HCT116 (cell line): ENCODE results near the gene GNAO1. TPM values are rescaled to one million over a fixed set of nuclear protein-coding genes. Genes with fewer than 3 reads are reported as not detected.

Source experiments
- ATAC-seq: fragments of 200-7000 bp; cut with Tn5 transposase; 2 replicates; pipeline ENCODE4 v1.9.1; 2020; ENCODE audit warnings: mild to moderate bottlenecking, moderate library complexity
- BruUV-seq: library from RNA; stranded (reverse); fragments of 400-500 nt; replicated peaks from 2 replicates; lab custom pipeline; 2021; lab: Mats Ljungman, UMichigan
- CTCF ChIA-PET: fragments of 300-600 bp; sonication (Branson Sonifier 250); formaldehyde crosslinking; loops from one replicate; lab custom pipeline; 2021; ENCODE audit warnings: antibody characterized with exemption; lab: Charles Lee
- POLR2A ChIA-PET: fragments of 300-600, 350-600 bp; sonication (Branson Sonifier 250); formaldehyde crosslinking; loops from one replicate; lab custom pipeline; 2021; ENCODE audit warnings: antibody characterized with exemption; lab: Charles Lee
- RAD21 ChIA-PET, 2 experiments: fragments of 300-600 bp; sonication (Branson Sonifier 250); formaldehyde crosslinking; loops; one replicate each; lab custom pipeline; 2023; ENCODE audit warnings: low total read pairs in 2 of 2; ENCODE audit not compliant: uncharacterized antibody in 2 of 2, unreplicated experiment in 2 of 2, low non-redundant PET in 1 of 2; lab: Charles Lee
- DNase-seq: peaks from one replicate; pipeline ENCODE4 v3.0.0-alpha.2; 2010; ENCODE audit warnings: low read depth, low spot score
- H2AFZ ChIP-seq: fragments of 200-600 bp; shearing (Covaris generic), sonication (generic); 2 replicates; pipeline ENCODE4 v1.6.1; 2017; ENCODE audit warnings: low read depth, mixed run types, mixed read lengths, antibody characterized with exemption, low read length; ENCODE audit not compliant: poor library complexity, severe bottlenecking
- H3K27ac ChIP-seq: 2 replicates; pipeline ENCODE4 v1.5.1; 2012; ENCODE audit warnings: low read depth, low read length
- H3K27me3 ChIP-seq: fragments of 200-600 bp; sonication (generic); 2 replicates; pipeline ENCODE4 v1.6.1; 2016; ENCODE audit warnings: mixed run types, low read length, mixed read lengths; ENCODE audit not compliant: insufficient read depth
- H3K36me3 ChIP-seq, 2 experiments: fragments of 200-500 bp in 1 of 2; fragments of 200-600 bp in 1 of 2; sonication (Bioruptor generic) in 1 of 2; sonication (generic) in 1 of 2; 2 replicates each; pipeline versions ENCODE4 v1.5.1 to v1.6.1; 2014 to 2016; ENCODE audit warnings: low read length in 2 of 2, inconsistent platforms in 1 of 2, mixed read lengths in 1 of 2, mixed run types in 1 of 2; ENCODE audit not compliant: insufficient read depth in 2 of 2, control insufficient read depth in 1 of 2
- H3K4me1 ChIP-seq, 2 experiments: fragments of 200-600 bp in 1 of 2; sonication (generic) in 1 of 2; 2 replicates each; pipeline versions ENCODE4 v1.5.1 to v1.6.1; 2012 to 2017; ENCODE audit warnings: low read length in 2 of 2, inconsistent platforms in 1 of 2, mild to moderate bottlenecking in 1 of 2, mixed read lengths in 1 of 2, mixed run types in 1 of 2, moderate library complexity in 1 of 2; ENCODE audit not compliant: insufficient read depth in 2 of 2, control insufficient read depth in 1 of 2
- H3K4me2 ChIP-seq: fragments of 200-600 bp; sonication (generic); 2 replicates; pipeline ENCODE4 v1.6.1; 2017; ENCODE audit warnings: mixed run types, low read length, mixed read lengths
- H3K4me3 ChIP-seq, 2 experiments: fragments of 200-600 bp in 1 of 2; sonication (generic) in 1 of 2; replicated peaks in 1 of 2; 2 replicates each; pipeline ENCODE4 v1.5.1; 2011 to 2016; ENCODE audit warnings: low read length in 2 of 2, control low read depth in 1 of 2, low read depth in 1 of 2, mild to moderate bottlenecking in 1 of 2, mixed read lengths in 1 of 2, mixed run types in 1 of 2
- H3K79me2 ChIP-seq: fragments of 200-600 bp; sonication (generic); 2 replicates; pipeline ENCODE4 v1.6.1; 2017; ENCODE audit warnings: mild to moderate bottlenecking, mixed run types, low read length, moderate library complexity, mixed read lengths; ENCODE audit not compliant: insufficient read depth
- H3K9ac ChIP-seq: fragments of 200-600 bp; sonication (generic); 2 replicates; pipeline ENCODE4 v1.6.1; 2016; ENCODE audit warnings: low read length, mixed read lengths
- H3K9me2 ChIP-seq: fragments of 200-600 bp; sonication (generic), shearing (Covaris generic); 2 replicates; pipeline ENCODE4 v1.6.1; 2017; ENCODE audit warnings: mixed run types, mild to moderate bottlenecking, moderate library complexity; ENCODE audit not compliant: insufficient read depth
- H3K9me3 ChIP-seq, 2 experiments: fragments of 200-500 bp in 1 of 2; fragments of 200-600 bp in 1 of 2; sonication (Bioruptor generic) in 1 of 2; sonication (generic) in 1 of 2; 2 replicates each; pipeline ENCODE4 v1.6.1; 2014 to 2017; ENCODE audit warnings: low read length in 2 of 2, mixed read lengths in 2 of 2, inconsistent platforms in 1 of 2, low read depth in 1 of 2, mild to moderate bottlenecking in 1 of 2, mixed run types in 1 of 2, moderate library complexity in 1 of 2; ENCODE audit not compliant: control insufficient read depth in 1 of 2, insufficient read depth in 1 of 2
- H4K20me1 ChIP-seq: fragments of 200-600 bp; sonication (generic), shearing (Covaris generic); 2 replicates; pipeline ENCODE4 v1.6.1; 2017; ENCODE audit warnings: mixed run types, mild to moderate bottlenecking, moderate library complexity; ENCODE audit not compliant: insufficient read depth
- ATF3 ChIP-seq: IDR thresholded peaks from 2 replicates; pipeline ENCODE4 v1.6.1; 2012
- CBX3 ChIP-seq: IDR thresholded peaks from 2 replicates; pipeline ENCODE4 v1.6.1; 2012; ENCODE audit warnings: low read depth
- CEBPB ChIP-seq: IDR thresholded peaks from 2 replicates; pipeline ENCODE4 v1.6.1; 2012; ENCODE audit warnings: low read depth
- CTCF ChIP-seq, 3 experiments: fragments of 200-600 bp in 1 of 3; sonication (generic) in 1 of 3; IDR thresholded peaks in 2 of 3; conservative IDR thresholded peaks in 1 of 3; 2 replicates each; pipeline ENCODE4 v1.5.1; 2012 to 2017; ENCODE audit warnings: low read depth in 2 of 3, low read length in 2 of 3, antibody characterized with exemption in 1 of 3, borderline replicate concordance in 1 of 3, control low read depth in 1 of 3, mild to moderate bottlenecking in 1 of 3, mixed read lengths in 1 of 3, mixed run types in 1 of 3, moderate library complexity in 1 of 3; ENCODE audit not compliant: insufficient read depth in 1 of 3
- EGR1 ChIP-seq: IDR thresholded peaks from 2 replicates; pipeline ENCODE4 v1.6.1; 2012; ENCODE audit warnings: low read depth
- ELF1 ChIP-seq: IDR thresholded peaks from 2 replicates; pipeline ENCODE4 v1.6.1; 2012; ENCODE audit warnings: low read depth, borderline replicate concordance
- EZH2 ChIP-seq: fragments of 200-600 bp; sonication (generic); IDR thresholded peaks from 2 replicates; pipeline ENCODE4 v1.6.1; 2017; ENCODE audit warnings: antibody characterized with exemption, mixed run types
- FOSL1 ChIP-seq: IDR thresholded peaks from 2 replicates; pipeline ENCODE4 v1.6.1; 2012; ENCODE audit warnings: low read depth
- JUND ChIP-seq: IDR thresholded peaks from 2 replicates; pipeline ENCODE4 v1.6.1; 2012
- MAX ChIP-seq: IDR thresholded peaks from 2 replicates; pipeline ENCODE4 v1.6.1; 2012
- POLR2AphosphoS5 ChIP-seq: IDR thresholded peaks from 2 replicates; pipeline ENCODE4 v1.6.1; 2011; ENCODE audit warnings: mild to moderate bottlenecking, low read depth, low read length, moderate library complexity
- SIN3A ChIP-seq: IDR thresholded peaks from 2 replicates; pipeline ENCODE4 v1.6.1; 2012; ENCODE audit warnings: low read depth
- SP1 ChIP-seq: IDR thresholded peaks from 2 replicates; pipeline ENCODE4 v1.6.1; 2012; ENCODE audit warnings: low read depth
- SRF ChIP-seq: IDR thresholded peaks from 2 replicates; pipeline ENCODE4 v1.6.1; 2012; ENCODE audit warnings: low read depth
- TCF7L2 ChIP-seq: IDR thresholded peaks from 2 replicates; pipeline ENCODE4 v1.7.0; 2011; ENCODE audit warnings: borderline replicate concordance, inconsistent platforms; ENCODE audit not compliant: insufficient read depth, insufficient read length; ENCODE audit errors: extremely low read depth
- ZBTB33 ChIP-seq: IDR thresholded peaks from 2 replicates; pipeline ENCODE4 v1.6.1; 2011; ENCODE audit warnings: mild to moderate bottlenecking, low read length, moderate library complexity; ENCODE audit not compliant: insufficient replicate concordance; ENCODE audit errors: extremely low read depth
- ZFX ChIP-seq: fragments of 450-650 bp; IDR thresholded peaks from 2 replicates; pipeline ENCODE4 v1.6.1; 2017
- ZNF274 ChIP-seq: fragments of 200-500 bp; sonication (Bioruptor generic); IDR thresholded peaks from 2 replicates; pipeline ENCODE4 v1.6.1; 2014; ENCODE audit warnings: mild to moderate bottlenecking, low read depth, low read length, inconsistent platforms
- intact Hi-C: fragments of 100-400 bp; cut with micrococcal nuclease; formaldehyde crosslinking; loops from 2 replicates; pipeline ENCODE4 v1.10.0; 2022
- total RNA-seq: library from RNA; stranded (reverse); gene quantifications from one replicate; pipeline ENCODE4 v1.2.1, GENCODE V29; 2021; ENCODE audit not compliant: unreplicated experiment

Gene GNAO1
- total RNA-seq, 1 experiment from 2014 or later, result 0.12 TPM

- no peak overlapping the region for H3K4me3 ChIP-seq
- H4K20me1 ChIP-seq, result no peaks in the 10 kb centered on the region
- H2AFZ ChIP-seq, result no peak overlapping the region
- H3K79me2 ChIP-seq, result no peaks in the 10 kb centered on the region
- no peaks in the 10 kb centered on the region for H3K9me2 ChIP-seq
- TF ChIP-seq TCF7L2 (no peak), FOSL1 (no peak), SRF (no peak), EZH2 (no peak), POLR2AphosphoS5 (no peak), ZBTB33 (no peak), EGR1 (no peak), ZFX (no peak), SP1 (no peak), MAX (no peak), CTCF (IDR thresholded peaks at IDR 0.05 in 2 of 3, conservative IDR thresholded peaks at IDR 0.05 in 1 of 3; ENCODE audit: borderline replicate concordance in 1 of 3, insufficient read depth in 1 of 3, low read depth in 2 of 3, low read length in 2 of 3) (no peak), SIN3A (no peak), ZNF274 (no peak), ELF1 (no peak), ATF3 (no peak), CBX3 (no peak), CEBPB (no peak), JUND (no peak)
- no peak overlapping the region for H3K9ac ChIP-seq
- POLR2A ChIA-PET, result no interaction called here
- no peaks in the 10 kb centered on the region for H3K4me1 ChIP-seq
- H3K27me3 ChIP-seq, result peaks cover 5% of the 10 kb centered on the region; the same call in 1 of the 2 replicates
- H3K9me3 ChIP-seq, result no peaks in the 10 kb centered on the region
- BruUV-seq, result no TSS peak
- CTCF ChIA-PET, result no interaction called here
- RAD21 ChIA-PET, result no interaction called here
- ATAC-seq (no peak), DNase-seq (no peak)
- no peaks in the 10 kb centered on the region for H3K36me3 ChIP-seq
- intact Hi-C loops, result no loop called here
- H3K27ac ChIP-seq, result no peak overlapping the region
- H3K4me2 ChIP-seq, result no peak overlapping the region
Observed at GRCh38 chr16:56295059-56295665, 103.9 kb downstream of the GNAO1 start.
